ENCODE results near the gene CTDSP2.
A peak's percentile ranks its signal among the peaks of the same experiment; 100 is the strongest.
"Not testable (repeated sequence)": the region's sequence is repeated elsewhere in the genome, so short reads cannot be mapped to it uniquely, and the experiment has no call there.

The CTDSP2 gene

DNA sequence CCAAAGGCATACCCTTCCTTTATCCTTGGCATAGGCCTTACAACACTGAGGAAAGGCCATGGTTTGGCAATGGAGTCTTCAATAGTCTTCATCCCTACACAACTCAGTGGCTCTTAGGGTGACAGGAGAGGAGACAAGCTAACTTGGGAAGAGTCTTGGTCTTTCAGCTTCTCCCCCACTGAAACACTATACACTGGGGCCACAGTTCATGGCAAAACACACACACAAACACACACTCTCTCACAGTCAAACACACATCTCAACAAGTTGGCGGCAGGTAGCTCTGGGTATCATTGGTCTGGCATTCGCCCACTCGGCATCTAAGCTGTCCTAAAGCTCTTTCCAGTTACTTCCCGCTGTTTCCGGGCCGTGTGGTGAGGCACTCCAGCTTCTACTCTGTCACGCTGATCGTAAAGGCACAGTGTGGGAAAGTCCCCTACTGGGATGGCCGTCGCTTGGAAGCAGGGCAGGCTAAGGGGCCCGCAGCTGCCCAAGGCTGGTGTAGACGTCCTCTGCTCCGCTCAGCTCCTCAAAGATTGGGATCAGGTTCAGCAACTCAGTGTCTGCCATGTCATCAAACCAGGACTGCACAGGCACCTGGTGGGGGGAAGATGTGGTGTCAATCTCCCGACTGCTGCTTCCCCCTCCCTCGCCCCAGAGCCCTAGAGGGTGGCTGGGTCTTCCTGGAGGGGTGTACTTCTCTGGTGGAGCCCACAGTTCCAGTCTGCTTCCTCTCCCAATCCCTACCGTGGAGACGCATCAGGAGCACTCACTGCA lies 23.2 kb downstream of the CTDSP2 start:
- no peak for DNase-seq (ENCODE audit: low spot score)
- TF ChIP-seq CTCF (conservative IDR thresholded peaks at IDR 0.05; ENCODE audit: low read depth) = no peak
- ChIA-PET CTCF (interaction anchor here (0.6 kb wide), 1 partner anchor 23 kb away, joined by 3 read pairs; no protein-coding TSS in a partner anchor), POLR2A (ENCODE audit: low non-redundant PET) (interaction anchor here (1.2 kb wide), 1 partner anchor 12 kb away, joined by 3 read pairs; no protein-coding TSS in a partner anchor)
- H3K27ac ChIP-seq = peak overlapping the region; percentile 44; the same call in 1 of the 2 replicates

DNA sequence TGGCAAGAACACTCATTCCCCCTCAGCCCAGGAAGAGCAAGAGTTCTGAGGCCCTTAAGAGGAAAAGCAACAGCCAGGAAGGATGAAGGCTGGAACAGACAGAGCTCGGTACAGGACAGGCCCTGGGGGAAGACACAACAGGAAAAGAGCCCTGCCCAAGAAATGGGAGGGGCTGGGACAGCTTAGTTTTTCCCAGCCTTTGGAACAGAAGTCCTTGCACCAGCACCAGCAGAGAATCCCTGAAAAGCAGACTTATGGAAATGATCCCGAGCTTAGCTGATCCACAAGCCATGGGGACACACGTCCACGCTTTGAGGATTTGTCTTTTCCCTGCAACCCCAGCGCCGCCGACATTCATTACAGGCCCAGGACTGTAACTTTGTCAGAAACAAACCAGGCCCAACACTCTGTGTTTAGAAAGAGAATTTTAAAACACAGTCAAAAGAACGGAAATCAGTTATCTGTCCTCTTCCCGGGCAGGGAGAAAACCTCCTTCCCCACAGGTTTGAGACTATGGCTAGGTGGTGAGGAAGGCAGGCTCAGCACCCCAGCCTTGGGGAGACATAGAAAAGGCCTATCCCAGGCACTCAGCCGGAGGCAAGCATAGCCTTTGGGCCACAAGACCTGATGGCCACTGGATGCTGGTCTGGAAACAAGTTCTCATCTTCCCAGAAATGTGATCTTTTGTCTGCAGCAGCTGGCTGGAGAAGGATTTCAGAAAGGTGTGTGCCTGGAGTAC lies 24.0 kb downstream of the CTDSP2 start:
- ChIA-PET POLR2A (ENCODE audit: low non-redundant PET) (no interaction called here), CTCF (no interaction called here)
- DNase-seq (ENCODE audit: low spot score) = no peak
- no peak for TF ChIP-seq CTCF (conservative IDR thresholded peaks at IDR 0.05; ENCODE audit: low read depth)
- peak overlapping the region; percentile 44 for H3K27ac ChIP-seq

DNA sequence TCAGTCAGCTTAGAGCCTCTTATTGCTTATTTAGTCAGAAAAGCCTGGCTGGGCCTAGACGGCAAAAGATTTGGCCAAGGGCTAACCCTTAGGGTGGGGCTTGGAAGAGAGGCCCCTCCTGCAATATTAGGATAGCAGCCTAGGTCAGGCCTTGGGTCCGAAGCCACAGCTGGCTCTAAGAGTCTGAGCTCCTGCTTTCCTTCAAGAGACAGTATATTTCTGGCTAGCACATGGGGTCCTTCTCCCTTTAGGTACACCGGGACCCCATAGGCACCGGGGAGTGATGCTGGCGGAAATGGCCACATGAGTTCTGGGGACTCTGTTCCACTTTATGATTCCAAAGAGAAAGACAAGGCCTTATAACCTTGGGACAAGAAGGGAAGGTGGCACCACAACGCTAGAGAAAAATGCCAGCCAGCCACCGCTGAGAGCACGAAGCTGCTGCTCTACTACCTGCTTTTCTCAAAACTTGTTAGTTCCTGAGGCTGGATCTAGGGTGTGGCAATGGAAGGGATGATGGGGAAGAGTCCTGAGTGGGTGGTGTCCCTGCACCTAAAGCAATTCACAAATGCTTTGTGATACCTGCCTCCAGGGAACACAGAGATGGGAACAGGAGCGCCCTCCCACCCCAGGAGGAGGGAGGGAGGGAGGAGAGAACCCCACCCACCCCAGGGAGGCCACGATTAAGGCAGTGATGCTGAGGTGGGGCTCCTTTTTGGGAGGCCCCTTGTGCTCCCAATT lies 24.9 kb downstream of the CTDSP2 start:
- no peak for TF ChIP-seq CTCF (conservative IDR thresholded peaks at IDR 0.05; ENCODE audit: low read depth)
- DNase-seq (ENCODE audit: low spot score) = no peak
- ChIA-PET POLR2A (ENCODE audit: low non-redundant PET) (no interaction called here), CTCF (interaction anchor here (0.7 kb wide), 1 partner anchor 12 kb away, joined by 3 read pairs; no protein-coding TSS in a partner anchor)
- H3K27ac ChIP-seq = no peak overlapping the region

- POLR2A ChIA-PET (ENCODE audit: low non-redundant PET); DNase-seq (ENCODE audit: low spot score): not testable (repeated sequence)
- peak overlapping the region; percentile 21 for H3K27ac ChIP-seq
- CTCF ChIA-PET = interaction anchor here (0.7 kb wide), 1 partner anchor 13 kb away, joined by 3 read pairs; no protein-coding TSS in a partner anchor
Measured at GRCh38 chr12:57821015-57821414, 25.5 kb downstream of the CTDSP2 start.

DNA sequence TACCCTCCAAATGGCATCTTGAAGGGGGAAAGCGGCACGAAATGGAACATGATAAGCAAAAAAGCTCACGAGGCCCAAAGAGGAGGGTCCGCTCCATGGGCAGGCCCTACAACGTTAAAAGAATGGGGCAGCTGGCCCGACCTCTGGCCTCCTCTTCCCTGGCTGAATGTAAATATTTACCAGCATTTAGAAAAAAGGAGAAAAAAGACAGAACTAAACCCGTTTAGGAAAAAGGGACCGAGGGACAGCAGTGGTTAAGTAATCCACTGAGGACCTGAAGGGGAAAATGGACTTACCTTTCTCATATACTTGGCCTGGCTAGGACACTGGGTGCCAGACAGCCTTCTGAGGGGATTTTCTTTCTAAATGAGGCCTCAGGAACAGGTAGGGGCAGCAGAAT lies 26.4 kb downstream of the CTDSP2 start:
- DNase-seq (ENCODE audit: low spot score); CTCF ChIA-PET; POLR2A ChIA-PET (ENCODE audit: low non-redundant PET): not testable (repeated sequence)
- H3K27ac ChIP-seq = 0 out of 2 replicates have a peak overlapping the region, but pooled peaks have one; percentile 11

GRCh38 chr12:57817990-57818331 lies 28.6 kb downstream of the CTDSP2 start:
- CTCF ChIA-PET = interaction anchor here (0.6 to 1.4 kb wide), 3 partner anchors 15 to 35 kb away, joined by 3 to 4 read pairs (median 3); no protein-coding TSS in a partner anchor
- H3K27ac ChIP-seq = peak overlapping the region; percentile 10; the same call in 1 of the 2 replicates
- POLR2A ChIA-PET (ENCODE audit: low non-redundant PET) = interaction anchor here (0.6 kb wide), 1 partner anchor 30 kb away, joined by 4 read pairs; no protein-coding TSS in a partner anchor
- not testable (repeated sequence) for DNase-seq (ENCODE audit: low spot score)

DNA sequence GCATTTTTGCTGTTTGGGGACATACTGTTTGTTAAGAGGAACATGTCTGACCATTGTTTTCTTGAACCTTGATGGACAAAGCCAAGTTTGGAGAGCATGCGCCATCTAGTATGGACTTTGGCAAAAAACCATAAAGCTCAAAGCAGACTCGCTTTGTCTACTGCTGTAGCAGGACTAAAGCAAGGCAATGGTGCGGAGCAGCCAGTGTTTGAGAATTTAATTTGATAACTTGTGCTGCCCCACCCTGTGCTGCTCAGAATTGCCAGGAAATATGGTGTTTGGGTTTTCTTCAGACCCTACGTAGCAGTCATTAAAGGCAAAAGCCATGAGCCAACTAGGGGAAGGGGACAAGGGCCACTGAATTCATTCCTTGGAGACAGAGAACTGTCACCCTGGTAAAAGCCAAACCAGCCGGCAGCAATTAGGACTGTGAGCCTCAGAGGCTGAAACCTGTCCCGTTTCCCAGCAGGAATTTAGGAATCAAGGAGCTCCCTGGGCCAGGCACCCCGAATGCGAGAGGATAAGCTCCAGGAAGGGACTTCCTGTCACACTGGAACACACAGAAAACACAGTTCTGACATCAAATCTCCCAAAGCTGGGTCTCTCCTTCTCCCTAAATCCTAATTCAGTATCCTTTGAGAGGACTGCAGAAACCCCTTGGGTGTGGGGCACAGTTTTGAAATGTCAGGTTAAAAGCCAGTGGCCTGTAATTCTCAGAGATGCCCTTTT lies 29.1 kb downstream of the CTDSP2 start:
- CTCF ChIA-PET = interaction anchor here (0.6 to 0.8 kb wide), 4 partner anchors 13 to 88 kb away, joined by 3 to 5 read pairs (median 4); no protein-coding TSS in a partner anchor
- POLR2A ChIA-PET (ENCODE audit: low non-redundant PET) = interaction anchor here (0.6 kb wide), 1 partner anchor 31 kb away, joined by 4 read pairs; no protein-coding TSS in a partner anchor
- TF ChIP-seq CTCF (conservative IDR thresholded peaks at IDR 0.05; ENCODE audit: low read depth) = no peak
- no peak for DNase-seq (ENCODE audit: low spot score)
- H3K27ac ChIP-seq = peak overlapping the region; percentile 10; the same call in 1 of the 2 replicates
